ENCODE measurements around the gene CD209.
"Not testable (repeated sequence)": the region's sequence is repeated elsewhere in the genome, so short reads cannot be mapped to it uniquely, and the experiment has no call there.

GRCh38 chr19:7764157-7764556 lies 16.8 kb upstream of the CD209 start:
- TF ChIP-seq POLR2A (IDR thresholded peaks at IDR 0.05; ENCODE audit: control extremely low read depth in 1 of 2, low read depth in 2 of 2, low read length in 2 of 2); POLR2AphosphoS5 (IDR thresholded peaks at IDR 0.05; ENCODE audit: low read depth, low read length); TAF1 (IDR thresholded peaks at IDR 0.05; ENCODE audit: low read depth, low read length); RFX5 (IDR thresholded peaks at IDR 0.05; ENCODE audit: borderline replicate concordance, low read depth, low read length); SP2 (IDR thresholded peaks at IDR 0.05; ENCODE audit: low read length); EZH2 (IDR thresholded peaks at IDR 0.05; ENCODE audit: low read depth, low read length, severe bottlenecking): not testable (repeated sequence)
- TF ChIP-seq, protein P1, sequence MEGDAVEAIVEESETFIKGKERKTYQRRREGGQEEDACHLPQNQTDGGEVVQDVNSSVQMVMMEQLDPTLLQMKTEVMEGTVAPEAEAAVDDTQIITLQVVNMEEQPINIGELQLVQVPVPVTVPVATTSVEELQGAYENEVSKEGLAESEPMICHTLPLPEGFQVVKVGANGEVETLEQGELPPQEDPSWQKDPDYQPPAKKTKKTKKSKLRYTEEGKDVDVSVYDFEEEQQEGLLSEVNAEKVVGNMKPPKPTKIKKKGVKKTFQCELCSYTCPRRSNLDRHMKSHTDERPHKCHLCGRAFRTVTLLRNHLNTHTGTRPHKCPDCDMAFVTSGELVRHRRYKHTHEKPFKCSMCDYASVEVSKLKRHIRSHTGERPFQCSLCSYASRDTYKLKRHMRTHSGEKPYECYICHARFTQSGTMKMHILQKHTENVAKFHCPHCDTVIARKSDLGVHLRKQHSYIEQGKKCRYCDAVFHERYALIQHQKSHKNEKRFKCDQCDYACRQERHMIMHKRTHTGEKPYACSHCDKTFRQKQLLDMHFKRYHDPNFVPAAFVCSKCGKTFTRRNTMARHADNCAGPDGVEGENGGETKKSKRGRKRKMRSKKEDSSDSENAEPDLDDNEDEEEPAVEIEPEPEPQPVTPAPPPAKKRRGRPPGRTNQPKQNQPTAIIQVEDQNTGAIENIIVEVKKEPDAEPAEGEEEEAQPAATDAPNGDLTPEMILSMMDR (IDR thresholded peaks at IDR 0.05; ENCODE audit: control extremely low read depth in 1 of 3, insufficient read depth in 1 of 3, low read depth in 1 of 3, low read length in 3 of 3): not testable (repeated sequence)

Data from H1 (cell line).